A549 (cell line): ENCODE results near the gene MAGEA10. TPM values are rescaled to one million over a fixed set of nuclear protein-coding genes. Genes with fewer than 3 reads are reported as not detected.
"Not testable (repeated sequence)": the region's sequence is repeated elsewhere in the genome, so short reads cannot be mapped to it uniquely, and the experiment has no call there.

ENCODE experiments used
- ATAC-seq, 2 experiments: fragments of 200-7000 bp in 1 of 2; fragments of >200 bp in 1 of 2; cut with Nextera tagmentation in 1 of 2; cut with Tn5 transposase in 1 of 2; 3 replicates each; pipeline versions ENCODE4 v1.8.0 to v1.9.1; 2018 to 2020; ENCODE audit warnings: mild to moderate bottlenecking in 1 of 2, moderate library complexity in 1 of 2
- CTCF ChIA-PET: fragments of 300-600 bp; sonication (Branson Sonifier 250); formaldehyde crosslinking; extraction: SDS; loops from one replicate; lab custom pipeline; 2021; ENCODE audit warnings: antibody characterized with exemption, inconsistent platforms; lab: Yijun Ruan, JAX
- POLR2A ChIA-PET: fragments of 350-600 bp; formaldehyde crosslinking; extraction: SDS; loops from one replicate; lab custom pipeline; 2021; ENCODE audit warnings: antibody characterized with exemption, inconsistent platforms; lab: Yijun Ruan, JAX
- DNase-seq, 2 experiments: peaks; one replicate each; pipeline versions ENCODE4 v3.0.0 to v3.0.0-alpha.2; 2011 to 2016; ENCODE audit warnings: low read depth in 1 of 2, low spot score in 1 of 2
- FAIRE-seq: peaks from 2 replicates; lab custom pipeline; 2011; peaks lifted over from hg19 to GRCh38; lab: Jason Lieb, UNC
- H3K27ac ChIP-seq, 2 experiments: fragments of >200 bp; sonication (Bioruptor Twin); formaldehyde crosslinking; 3 replicates each; pipeline ENCODE4 v1.5.1; 2016 to 2017
- H3K4me1 ChIP-seq: fragments of >200 bp; sonication (Bioruptor Twin); formaldehyde crosslinking; 3 replicates; pipeline ENCODE4 v1.6.1; 2016
- H3K4me2 ChIP-seq: fragments of >200 bp; sonication (Bioruptor Twin); formaldehyde crosslinking; 3 replicates; pipeline ENCODE4 v1.6.1; 2016
- H3K4me3 ChIP-seq: fragments of >200 bp; sonication (Bioruptor Twin); formaldehyde crosslinking; 3 replicates; pipeline ENCODE4 v1.5.1; 2016
- H3K9me3 ChIP-seq: fragments of >200 bp; sonication (Bioruptor Twin); formaldehyde crosslinking; 3 replicates; pipeline ENCODE4 v1.6.1; 2016
- BCL3 ChIP-seq: fragments of >200 bp; sonication (Bioruptor Twin); formaldehyde crosslinking; IDR thresholded peaks from 3 replicates; pipeline ENCODE4 v1.6.1; 2016
- CHD4 ChIP-seq: fragments of 200-600 bp; sonication (generic); IDR thresholded peaks from 2 replicates; pipeline ENCODE4 v1.6.1; 2016; ENCODE audit warnings: antibody characterized with exemption, mild to moderate bottlenecking, borderline replicate concordance
- E2F6 ChIP-seq: IDR thresholded peaks from 2 replicates; pipeline ENCODE4 v1.6.1; 2012; ENCODE audit warnings: low read depth, borderline replicate concordance
- EP300 ChIP-seq, 2 experiments: fragments of >200 bp; sonication (Bioruptor Twin); formaldehyde crosslinking; IDR thresholded peaks; 2 replicates in 1 of 2; 3 replicates in 1 of 2; pipeline ENCODE4 v1.6.1; 2016 to 2017
- HDAC2 ChIP-seq: fragments of 200-600 bp; sonication (generic); IDR thresholded peaks from 2 replicates; pipeline ENCODE4 v1.6.1; 2016
- JUNB ChIP-seq: fragments of >200 bp; sonication (Bioruptor Twin); formaldehyde crosslinking; IDR thresholded peaks from 2 replicates; pipeline ENCODE4 v1.6.1; 2016
- KDM1A ChIP-seq: fragments of 200-600 bp; sonication (generic); IDR thresholded peaks from 2 replicates; pipeline ENCODE4 v1.6.1; 2016; ENCODE audit warnings: low read depth, mild to moderate bottlenecking
- KDM5A ChIP-seq: fragments of 200-600 bp; sonication (generic); IDR thresholded peaks from 2 replicates; pipeline ENCODE4 v1.6.1; 2016; ENCODE audit warnings: antibody characterized with exemption, mild to moderate bottlenecking
- MAX ChIP-seq: IDR thresholded peaks from 2 replicates; pipeline ENCODE4 v1.6.1; 2012
- MAZ ChIP-seq: fragments of 150-350 bp; IDR thresholded peaks from 2 replicates; pipeline ENCODE4 v1.6.1; 2014; ENCODE audit warnings: antibody characterized with exemption, low read depth, low read length, borderline replicate concordance
- PBX3 ChIP-seq: IDR thresholded peaks from 2 replicates; pipeline ENCODE4 v1.6.1; 2012
- PHF8 ChIP-seq: fragments of 200-600 bp; sonication (generic); IDR thresholded peaks from 2 replicates; pipeline ENCODE4 v1.6.1; 2016; ENCODE audit warnings: low read depth, mild to moderate bottlenecking, antibody characterized with exemption, moderate library complexity, borderline replicate concordance
- RCOR1 ChIP-seq: fragments of 150-350 bp; IDR thresholded peaks from 2 replicates; pipeline ENCODE4 v1.6.1; 2014; ENCODE audit warnings: antibody characterized with exemption, low read length, low read depth
- REST ChIP-seq: fragments of 200-600 bp; sonication (generic); IDR thresholded peaks from 2 replicates; pipeline ENCODE4 v1.6.1; 2016; ENCODE audit warnings: antibody characterized with exemption, mild to moderate bottlenecking, moderate library complexity
- RFX5 ChIP-seq: fragments of 450-650 bp; IDR thresholded peaks from 2 replicates; pipeline ENCODE4 v1.7.1; 2014; ENCODE audit warnings: antibody characterized with exemption, mild to moderate bottlenecking, moderate library complexity
- RNF2 ChIP-seq: fragments of 200-600 bp; sonication (generic); IDR thresholded peaks from 2 replicates; pipeline ENCODE4 v1.6.1; 2016; ENCODE audit warnings: low read depth, mild to moderate bottlenecking, antibody characterized with exemption, moderate library complexity, borderline replicate concordance
- ZC3H11A ChIP-seq: fragments of 450-650 bp; IDR thresholded peaks from 2 replicates; pipeline ENCODE4 v1.6.1; 2014; ENCODE audit warnings: antibody characterized with exemption, mild to moderate bottlenecking
- WGBS: methylation state at CpG from one replicate; pipeline ENCODE4 v1.1.6; 2017; ENCODE audit errors: missing lambda C conversion rate; 5-methylcytosine and 5-hydroxymethylcytosine counted together
- polyA plus RNA-seq, 4 experiments: library from polyadenylated mRNA; depleted of rRNA in 3 of 4; stranded (reverse); fragments of >200 nt; fragmentation: RNase III in 1 of 4; extraction: RNeasy Plus Mini Kit Qiagen cat#74134 plus additional on column Dnase treatment in 1 of 4; gene quantifications; 2 replicates in 3 of 4; 3 replicates in 1 of 4; pipeline ENCODE4 v1.2.3, GENCODE V29; 2011 to 2017

The MAGEA10 gene
- polyA plus RNA-seq, 2 of the 4 experiments (the other 2 are of a cell fraction), result 0.04 TPM; not detected in 1

- TF ChIP-seq MAZ (no peak), PHF8 (no peak), CHD4 (no peak)
Observed at GRCh38 chrX:152177052-152177451, 38.7 kb upstream of the MAGEA10 start (continued).

- POLR2A ChIA-PET, DNase-seq, FAIRE-seq, ATAC-seq, H3K27ac ChIP-seq, H3K4me3 ChIP-seq, CTCF ChIA-PET, H3K4me1 ChIP-seq, H3K4me2 ChIP-seq, H3K9me3 ChIP-seq: not testable (repeated sequence)
- TF ChIP-seq ZC3H11A, result peak; percentile 73
- WGBS, result 20% methylated on average over 4 of the region's 4 CpGs
Observed at GRCh38 chrX:152175892-152176291, 37.5 kb upstream of the MAGEA10 start.

- ATAC-seq, CTCF ChIA-PET, DNase-seq, H3K27ac ChIP-seq, H3K9me3 ChIP-seq, POLR2A ChIA-PET, H3K4me2 ChIP-seq, H3K4me1 ChIP-seq, H3K4me3 ChIP-seq, FAIRE-seq: not testable (repeated sequence)
- WGBS, result 92% methylated on average over 2 of the region's 4 CpGs
Observed at GRCh38 chrX:152173923-152174322, 35.5 kb upstream of the MAGEA10 start.

- POLR2A ChIA-PET, result no interaction called here
- H3K4me3 ChIP-seq, result no peak overlapping the region
- CTCF ChIA-PET, result no interaction called here
- no peak for DNase-seq
- H3K4me1 ChIP-seq, result no peaks in the 10 kb centered on the region
- no peak for ATAC-seq
- no peaks in the 10 kb centered on the region for H3K9me3 ChIP-seq
- no peak overlapping the region for H3K4me2 ChIP-seq
- 61% methylated on average over 4 of the region's 4 CpGs for WGBS
- no peak overlapping the region for H3K27ac ChIP-seq
- no peak for TF ChIP-seq KDM1A
- no peak for TF ChIP-seq REST
- TF ChIP-seq KDM5A, result no peak
- no peak for TF ChIP-seq PBX3
- no peak for TF ChIP-seq RNF2
- TF ChIP-seq E2F6, result no peak
- TF ChIP-seq RCOR1, result no peak
- TF ChIP-seq HDAC2, result no peak
- no peak for TF ChIP-seq MAZ
- TF ChIP-seq BCL3, result no peak
- TF ChIP-seq EP300 (IDR thresholded peaks at IDR 0.05), result no peak
- no peak for TF ChIP-seq MAX
- TF ChIP-seq JUNB, result no peak
- no peak for TF ChIP-seq RFX5
- no peak for FAIRE-seq
Observed at GRCh38 chrX:152170621-152171020, 32.2 kb upstream of the MAGEA10 start.
